DND-41 (cell line): Measurements from ENCODE around the gene PHF21B.

Source experiments
- ATAC-seq: fragments of 200-7000 bp; cut with Tn5 transposase; 3 replicates; pipeline ENCODE4 v1.9.1; 2021; ENCODE audit warnings: low read depth; ENCODE audit not compliant: insufficient read depth
- DNase-seq: peaks from one replicate; pipeline ENCODE4 v3.0.0-alpha.2; 2020
- H2AFZ ChIP-seq: 2 replicates; pipeline ENCODE4 v1.6.0; 2012; ENCODE audit warnings: low read depth, low read length
- H3K27ac ChIP-seq: 2 replicates; pipeline ENCODE4 v1.5.1; 2012; ENCODE audit warnings: low read length, inconsistent platforms
- H3K27me3 ChIP-seq: fragments of 200-600 bp; sonication (generic); 2 replicates; pipeline ENCODE4 v1.6.0; 2012; ENCODE audit warnings: low read length, mild to moderate bottlenecking, inconsistent platforms; ENCODE audit not compliant: insufficient read depth, poor library complexity
- H3K36me3 ChIP-seq: 2 replicates; pipeline ENCODE4 v1.5.1; 2012; ENCODE audit warnings: low read length, inconsistent platforms; ENCODE audit not compliant: insufficient read depth
- H3K4me1 ChIP-seq: 2 replicates; pipeline ENCODE4 v1.5.1; 2012; ENCODE audit warnings: mild to moderate bottlenecking, low read length; ENCODE audit not compliant: insufficient read depth
- H3K4me2 ChIP-seq: 2 replicates; pipeline ENCODE4 v1.6.0; 2012; ENCODE audit warnings: mild to moderate bottlenecking, moderate library complexity, low read length, inconsistent platforms; ENCODE audit not compliant: insufficient read depth
- H3K4me3 ChIP-seq, 2 experiments: fragments of 200-600 bp in 1 of 2; shearing (Covaris generic) in 1 of 2; 2 replicates each; pipeline ENCODE4 v1.5.1; 2012 to 2016; ENCODE audit warnings: inconsistent platforms in 2 of 2, low read length in 2 of 2, mild to moderate bottlenecking in 2 of 2, low read depth in 1 of 2, moderate library complexity in 1 of 2
- H3K79me2 ChIP-seq: 2 replicates; pipeline ENCODE4 v1.6.0; 2012; ENCODE audit warnings: low read length, inconsistent platforms; ENCODE audit not compliant: insufficient read depth
- H3K9ac ChIP-seq: 2 replicates; pipeline ENCODE4 v1.6.0; 2012; ENCODE audit warnings: low read depth, mild to moderate bottlenecking, inconsistent platforms, low read length, moderate library complexity
- H3K9me3 ChIP-seq: 2 replicates; pipeline ENCODE4 v1.5.1; 2012; ENCODE audit warnings: low read length, moderate library complexity, mild to moderate bottlenecking, inconsistent platforms; ENCODE audit not compliant: insufficient read depth, severe bottlenecking
- H4K20me1 ChIP-seq: 2 replicates; pipeline ENCODE4 v1.6.0; 2012; ENCODE audit warnings: low read length; ENCODE audit not compliant: insufficient read depth
- EZH2 ChIP-seq: IDR thresholded peaks from 3 replicates; pipeline ENCODE4 v1.6.1; 2012; ENCODE audit warnings: borderline replicate concordance, low read depth, mild to moderate bottlenecking, moderate library complexity, low read length, inconsistent platforms; ENCODE audit not compliant: severe bottlenecking
- TF ChIP-seq, protein P1 (sequence below): IDR thresholded peaks from 2 replicates; pipeline ENCODE4 v1.5.1; 2012; ENCODE audit warnings: borderline replicate concordance, low read length, moderate library complexity, mild to moderate bottlenecking; ENCODE audit not compliant: poor library complexity, severe bottlenecking; ENCODE audit errors: extremely low read depth

PHF21B gene

DNA sequence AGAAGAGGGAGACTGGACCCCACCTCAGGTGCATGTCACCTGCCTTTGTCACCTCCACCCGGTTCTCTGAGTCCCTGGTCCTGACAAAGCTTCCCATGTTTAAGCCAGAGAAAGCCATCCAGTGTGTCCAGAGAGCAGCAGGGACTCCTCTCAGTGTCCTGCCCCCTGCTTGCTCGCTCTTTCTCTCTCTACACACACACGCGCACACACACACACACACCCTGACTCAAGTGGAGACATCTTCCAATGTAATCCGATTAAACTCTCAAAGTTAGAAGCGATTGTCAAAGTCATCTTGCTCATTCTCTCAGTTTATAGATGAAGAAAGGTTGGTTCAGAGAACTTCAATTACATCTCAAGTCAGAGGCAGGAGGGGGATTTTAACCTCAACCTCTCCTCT, 19.7 kb upstream of the PHF21B start:
- no peak for ATAC-seq
- Histone ChIP-seq H3K4me3 (no peak overlapping the region), H3K79me2 (no peaks in the 10 kb centered on the region), H3K27ac (no peak overlapping the region), H3K36me3 (no peaks in the 10 kb centered on the region), H3K4me1 (no peaks in the 10 kb centered on the region), H3K9me3 (no peaks in the 10 kb centered on the region), H3K27me3 (no peaks in the 10 kb centered on the region), H4K20me1 (peaks cover 3% of the 10 kb centered on the region), H3K4me2 (no peak overlapping the region), H2AFZ (no peak overlapping the region), H3K9ac (no peak overlapping the region)
- no peak for TF ChIP-seq EZH2
- TF ChIP-seq, protein P1, sequence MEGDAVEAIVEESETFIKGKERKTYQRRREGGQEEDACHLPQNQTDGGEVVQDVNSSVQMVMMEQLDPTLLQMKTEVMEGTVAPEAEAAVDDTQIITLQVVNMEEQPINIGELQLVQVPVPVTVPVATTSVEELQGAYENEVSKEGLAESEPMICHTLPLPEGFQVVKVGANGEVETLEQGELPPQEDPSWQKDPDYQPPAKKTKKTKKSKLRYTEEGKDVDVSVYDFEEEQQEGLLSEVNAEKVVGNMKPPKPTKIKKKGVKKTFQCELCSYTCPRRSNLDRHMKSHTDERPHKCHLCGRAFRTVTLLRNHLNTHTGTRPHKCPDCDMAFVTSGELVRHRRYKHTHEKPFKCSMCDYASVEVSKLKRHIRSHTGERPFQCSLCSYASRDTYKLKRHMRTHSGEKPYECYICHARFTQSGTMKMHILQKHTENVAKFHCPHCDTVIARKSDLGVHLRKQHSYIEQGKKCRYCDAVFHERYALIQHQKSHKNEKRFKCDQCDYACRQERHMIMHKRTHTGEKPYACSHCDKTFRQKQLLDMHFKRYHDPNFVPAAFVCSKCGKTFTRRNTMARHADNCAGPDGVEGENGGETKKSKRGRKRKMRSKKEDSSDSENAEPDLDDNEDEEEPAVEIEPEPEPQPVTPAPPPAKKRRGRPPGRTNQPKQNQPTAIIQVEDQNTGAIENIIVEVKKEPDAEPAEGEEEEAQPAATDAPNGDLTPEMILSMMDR: no peak
- no peak for DNase-seq

DNA sequence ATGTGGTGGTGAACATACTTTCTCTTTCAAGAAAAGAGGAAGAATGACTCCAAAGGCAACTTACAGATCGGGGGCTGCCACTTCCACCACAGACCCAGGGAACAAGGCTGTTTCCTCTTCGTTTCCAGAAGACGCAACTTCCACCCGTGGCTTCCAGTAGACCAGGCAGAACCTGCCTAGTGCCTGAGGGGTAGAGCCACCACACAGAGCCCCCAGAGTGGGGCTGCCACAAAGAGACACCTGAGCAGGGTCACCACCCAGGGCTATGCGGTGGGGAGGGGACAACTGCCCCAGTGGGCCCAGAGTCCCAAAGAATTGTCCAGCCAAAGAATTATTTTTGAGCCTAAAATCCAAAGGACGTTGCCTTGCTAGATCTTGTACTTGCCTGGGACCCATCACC, 16.7 kb upstream of the PHF21B start:
- Histone ChIP-seq H3K79me2 (no peaks in the 10 kb centered on the region), H3K9ac (no peak overlapping the region), H3K4me1 (no peaks in the 10 kb centered on the region), H3K36me3 (no peaks in the 10 kb centered on the region), H3K4me3 (no peak overlapping the region), H4K20me1 (no peaks in the 10 kb centered on the region), H3K27me3 (peaks cover 3% of the 10 kb centered on the region), H3K9me3 (no peaks in the 10 kb centered on the region), H2AFZ (no peak overlapping the region), H3K4me2 (no peak overlapping the region), H3K27ac (no peak overlapping the region)
- DNase-seq (no peak), ATAC-seq (no peak)
- TF ChIP-seq, protein P1: no peak
- no peak for TF ChIP-seq EZH2

DNA sequence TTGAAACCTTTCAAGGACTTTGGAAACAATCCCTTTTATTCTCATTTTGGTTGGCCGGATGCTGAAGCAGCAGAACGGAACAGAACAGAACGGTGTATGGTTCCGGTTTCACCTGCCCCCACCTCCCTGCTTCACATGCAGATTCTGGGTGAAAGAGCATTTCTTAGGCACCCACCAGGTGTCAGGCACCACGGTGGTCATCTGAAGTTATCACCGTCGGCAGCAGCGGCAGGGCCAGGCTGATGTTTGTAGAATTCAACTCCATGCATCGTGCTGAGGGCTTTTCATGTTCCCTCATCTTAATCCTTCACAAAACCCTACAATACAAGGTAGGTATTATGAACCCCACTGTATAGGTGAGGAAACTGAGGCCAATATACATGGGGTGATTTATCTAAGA, 13.6 kb upstream of the PHF21B start:
- TF ChIP-seq, protein P1: no peak
- TF ChIP-seq EZH2: no peak
- Histone ChIP-seq H4K20me1 (no peaks in the 10 kb centered on the region), H3K36me3 (no peaks in the 10 kb centered on the region), H3K4me1 (no peaks in the 10 kb centered on the region), H2AFZ (no peak overlapping the region), H3K27me3 (peaks cover 3% of the 10 kb centered on the region), H3K4me2 (no peak overlapping the region), H3K79me2 (no peaks in the 10 kb centered on the region), H3K4me3 (no peak overlapping the region), H3K9ac (no peak overlapping the region), H3K9me3 (no peaks in the 10 kb centered on the region), H3K27ac (no peak overlapping the region)
- DNase-seq: no peak
- no peak for ATAC-seq
